HFFc6 (cell line): ENCODE measurements around the gene C1QTNF12. TPM values are rescaled to one million over a fixed set of nuclear protein-coding genes. Genes with fewer than 3 reads are reported as not detected.

Experiments used
- DNase-seq: peaks from one replicate; pipeline ENCODE4 v3.0.0-alpha.2; 2018
- H3K27ac Mint-ChIP-seq: 2 replicates; pipeline ENCODE4 v1.8.0; 2020; ENCODE audit warnings: mild to moderate bottlenecking, mixed read lengths
- H3K27me3 Mint-ChIP-seq: 2 replicates; pipeline ENCODE4 v1.8.0; 2021; ENCODE audit warnings: mild to moderate bottlenecking, moderate library complexity, mixed read lengths; ENCODE audit not compliant: insufficient read depth
- H3K36me3 Mint-ChIP-seq: 2 replicates; pipeline ENCODE4 v1.8.0; 2021; ENCODE audit warnings: low read depth, mixed read lengths
- H3K4me1 Mint-ChIP-seq: 2 replicates; pipeline ENCODE4 v1.8.0; 2020; ENCODE audit warnings: low read depth, mixed read lengths
- H3K4me3 Mint-ChIP-seq: 2 replicates; pipeline ENCODE4 v1.8.0; 2020; ENCODE audit warnings: mild to moderate bottlenecking, moderate library complexity, mixed read lengths
- H3K9me3 Mint-ChIP-seq: 2 replicates; pipeline ENCODE4 v1.8.0; 2020; ENCODE audit warnings: mild to moderate bottlenecking, mixed read lengths
- total RNA-seq, 6 experiments: library from RNA; stranded (reverse); fragmentation: NEBNext Ultra II Directional; extraction: Animal tissue kit (Norgen Biotek cat#: 25700); gene quantifications; 2 replicates in 1 of 6; 3 replicates in 5 of 6; pipeline ENCODE4 v1.2.3, GENCODE V29; 2021
- TF ChIP-seq, protein P1 (sequence below): fragments of 200-600 bp; sonication (generic); IDR thresholded peaks from 2 replicates; pipeline ENCODE4 v1.5.0; 2021; ENCODE audit warnings: antibody characterized with exemption, mild to moderate bottlenecking

C1QTNF12 gene
- total RNA-seq, 6 experiments from 2014 or later: 0.31 to 1.7 (median 1.1) TPM

DNA sequence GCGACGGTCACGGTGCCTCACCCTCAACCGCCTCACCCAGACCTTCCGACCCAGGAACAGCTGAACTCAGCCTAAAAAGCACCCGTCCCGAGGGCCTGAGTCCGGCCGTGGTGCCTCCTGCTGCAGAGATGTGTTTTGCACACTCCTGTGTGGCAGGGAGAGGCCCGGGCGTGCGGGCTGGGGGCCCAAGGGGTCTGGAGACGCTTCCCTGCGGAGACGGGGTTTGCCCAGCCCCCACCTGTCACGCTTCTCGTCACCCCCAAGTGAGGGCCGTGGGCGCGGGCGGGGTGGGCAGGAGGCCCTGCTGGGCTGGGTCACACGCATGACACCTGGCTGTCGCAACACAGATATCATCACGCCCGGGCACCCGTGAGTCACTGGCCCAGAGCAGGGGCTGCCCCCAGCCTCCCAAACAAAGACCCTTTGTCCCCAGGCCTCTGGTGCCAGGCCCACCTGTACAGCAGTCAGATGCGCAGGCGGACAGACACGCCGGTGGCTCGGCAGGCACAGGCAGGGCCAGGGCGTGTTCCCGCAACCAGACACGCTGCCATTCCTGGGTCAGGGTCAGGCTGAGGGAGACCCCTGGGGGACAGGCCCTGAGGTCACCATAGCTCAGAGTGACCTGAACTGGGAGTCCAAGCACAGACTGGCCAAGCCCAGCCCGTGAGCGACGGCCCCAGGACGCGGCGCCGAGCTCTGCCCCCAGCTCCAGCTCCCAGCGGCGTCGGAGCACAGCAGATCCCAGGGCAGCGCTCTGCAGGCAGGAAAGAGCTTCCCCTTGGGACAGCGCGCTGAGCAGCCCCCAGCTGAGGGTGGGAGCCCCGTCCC lies 8.4 kb downstream of the C1QTNF12 start:
- no peak for DNase-seq
- peaks cover 15% of the 10 kb centered on the region for H3K36me3 Mint-ChIP-seq
- H3K9me3 Mint-ChIP-seq: peaks cover 6% of the 10 kb centered on the region
- peaks cover 6% of the 10 kb centered on the region for H3K27me3 Mint-ChIP-seq
- no peak overlapping the region for H3K27ac Mint-ChIP-seq
- peaks cover 16% of the 10 kb centered on the region for H3K4me1 Mint-ChIP-seq
- TF ChIP-seq, protein P1, sequence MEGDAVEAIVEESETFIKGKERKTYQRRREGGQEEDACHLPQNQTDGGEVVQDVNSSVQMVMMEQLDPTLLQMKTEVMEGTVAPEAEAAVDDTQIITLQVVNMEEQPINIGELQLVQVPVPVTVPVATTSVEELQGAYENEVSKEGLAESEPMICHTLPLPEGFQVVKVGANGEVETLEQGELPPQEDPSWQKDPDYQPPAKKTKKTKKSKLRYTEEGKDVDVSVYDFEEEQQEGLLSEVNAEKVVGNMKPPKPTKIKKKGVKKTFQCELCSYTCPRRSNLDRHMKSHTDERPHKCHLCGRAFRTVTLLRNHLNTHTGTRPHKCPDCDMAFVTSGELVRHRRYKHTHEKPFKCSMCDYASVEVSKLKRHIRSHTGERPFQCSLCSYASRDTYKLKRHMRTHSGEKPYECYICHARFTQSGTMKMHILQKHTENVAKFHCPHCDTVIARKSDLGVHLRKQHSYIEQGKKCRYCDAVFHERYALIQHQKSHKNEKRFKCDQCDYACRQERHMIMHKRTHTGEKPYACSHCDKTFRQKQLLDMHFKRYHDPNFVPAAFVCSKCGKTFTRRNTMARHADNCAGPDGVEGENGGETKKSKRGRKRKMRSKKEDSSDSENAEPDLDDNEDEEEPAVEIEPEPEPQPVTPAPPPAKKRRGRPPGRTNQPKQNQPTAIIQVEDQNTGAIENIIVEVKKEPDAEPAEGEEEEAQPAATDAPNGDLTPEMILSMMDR: no peak
- H3K4me3 Mint-ChIP-seq: no peak overlapping the region

DNA sequence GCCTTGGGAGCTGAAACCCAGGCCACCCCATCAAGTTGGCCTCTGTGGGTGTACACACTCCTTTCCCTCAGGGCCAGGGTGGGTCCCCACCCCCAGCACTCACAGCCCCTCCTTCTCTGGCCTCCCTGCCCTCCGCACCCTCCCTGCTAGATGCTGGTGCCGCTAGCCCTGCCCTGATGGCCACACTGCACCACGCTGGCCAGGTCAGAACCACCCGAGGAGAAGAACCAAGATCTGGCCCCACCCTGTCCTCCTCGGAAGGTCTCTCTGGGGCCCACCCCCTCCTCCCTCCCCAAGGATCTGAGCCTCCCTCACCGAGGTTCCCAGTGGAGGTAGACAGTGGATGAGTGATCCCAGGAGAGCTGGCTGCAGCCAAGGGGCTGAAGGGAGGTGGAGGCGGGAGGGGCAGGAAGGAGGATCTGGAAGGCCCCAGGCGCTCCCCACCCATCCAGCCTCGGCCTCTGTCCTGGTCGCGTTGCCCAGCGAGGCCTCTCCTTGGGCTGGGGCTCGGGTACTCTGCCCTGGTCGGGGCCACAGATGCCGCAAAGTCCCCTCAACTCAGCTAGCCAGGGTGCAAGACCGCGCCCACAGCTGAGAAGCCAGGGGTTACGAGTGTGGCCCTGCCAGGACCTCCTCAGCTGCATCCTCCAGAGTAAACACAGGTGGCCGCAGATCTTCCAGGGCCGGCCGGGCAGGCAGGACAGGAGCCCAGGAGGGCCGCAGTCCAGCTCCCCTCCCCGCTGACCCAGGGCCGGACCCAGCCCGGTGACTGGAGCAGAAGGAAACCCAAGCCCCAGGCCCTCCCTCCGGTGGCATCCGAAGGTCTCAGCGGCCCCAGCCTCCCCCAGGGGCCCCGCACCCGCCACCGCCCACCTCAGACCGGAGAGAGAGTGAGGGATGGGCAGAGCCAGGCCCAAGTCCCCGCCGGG lies 9.3 kb downstream of the C1QTNF12 start:
- Mint-ChIP-seq H3K27ac (no peak overlapping the region), H3K27me3 (peaks cover 6% of the 10 kb centered on the region), H3K4me1 (peaks cover 16% of the 10 kb centered on the region), H3K36me3 (peaks cover 15% of the 10 kb centered on the region), H3K9me3 (peaks cover 6% of the 10 kb centered on the region), H3K4me3 (no peak overlapping the region)
- DNase-seq: no peak
- TF ChIP-seq, protein P1: no peak

DNA sequence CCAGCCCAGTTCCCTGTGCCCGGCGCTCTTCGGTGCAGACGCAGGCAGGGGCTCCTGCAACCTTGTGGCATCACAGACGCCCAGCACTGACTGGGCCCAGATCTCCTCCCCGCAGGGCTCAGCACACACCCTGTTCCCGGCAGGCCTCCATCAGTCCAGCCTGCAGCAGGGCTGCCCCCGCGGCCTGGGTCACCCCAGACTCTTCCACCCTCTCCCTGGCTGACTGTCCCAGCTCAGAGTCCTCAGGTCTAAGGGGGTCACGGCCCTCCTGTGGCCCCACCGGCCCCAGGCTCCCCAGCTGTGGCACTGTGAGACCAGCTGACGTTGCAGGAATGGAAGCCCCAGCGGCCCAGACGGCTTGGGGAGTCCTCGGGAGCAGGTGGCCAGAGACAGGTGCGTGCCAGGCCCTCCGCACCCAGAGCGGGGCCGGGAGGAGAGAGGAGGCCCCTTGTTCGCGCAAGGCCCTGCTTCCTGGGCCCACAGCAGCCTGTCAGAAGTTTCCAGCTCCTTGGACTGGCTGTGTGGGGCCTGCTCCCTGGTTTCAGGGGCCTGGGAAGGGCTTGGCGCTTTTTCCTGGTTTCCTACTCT lies 10.3 kb downstream of the C1QTNF12 start:
- Mint-ChIP-seq H3K27me3 (peaks cover 6% of the 10 kb centered on the region), H3K4me3 (no peak overlapping the region), H3K4me1 (peaks cover 16% of the 10 kb centered on the region), H3K9me3 (peaks cover 6% of the 10 kb centered on the region), H3K36me3 (peaks cover 15% of the 10 kb centered on the region), H3K27ac (no peak overlapping the region)
- TF ChIP-seq, protein P1: no peak
- DNase-seq: no peak

DNA sequence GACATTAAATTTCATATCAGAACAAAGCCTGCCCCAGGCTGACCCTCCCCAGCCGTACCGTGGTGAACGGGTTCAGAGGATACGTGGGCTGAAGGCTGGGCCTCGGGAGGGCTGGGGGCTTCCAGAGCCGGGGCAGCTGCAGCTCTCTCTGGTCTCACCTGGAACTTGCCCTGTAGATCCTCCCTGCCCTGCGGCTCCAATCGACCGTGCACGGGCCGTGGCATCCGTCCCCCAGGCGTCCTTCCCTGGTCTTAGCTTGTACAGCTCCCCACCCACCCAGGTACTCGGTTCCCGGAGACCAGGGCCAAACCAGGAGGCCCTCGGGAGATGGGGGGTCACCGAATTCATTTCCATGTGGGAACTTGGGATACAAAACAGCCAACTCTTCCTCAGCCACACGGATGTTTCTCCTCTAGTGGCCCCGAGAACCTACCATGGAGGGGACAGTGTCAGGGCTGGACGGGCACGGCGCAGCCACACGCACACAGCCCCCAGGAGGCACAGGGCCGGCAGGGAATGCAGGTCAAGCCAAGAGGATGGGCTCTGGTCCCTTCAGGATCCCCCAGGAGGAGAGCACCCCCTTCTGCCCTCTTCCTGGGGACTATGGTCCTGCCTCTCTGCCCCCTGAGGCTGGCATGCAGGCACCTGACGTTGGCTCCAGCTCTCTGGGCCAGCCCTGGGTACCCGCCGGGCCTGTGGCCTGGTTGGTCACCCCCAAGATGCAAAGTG lies 11.3 kb downstream of the C1QTNF12 start:
- Mint-ChIP-seq H3K4me3 (no peak overlapping the region), H3K27me3 (peaks cover 8% of the 10 kb centered on the region; the same call in 1 of the 2 replicates), H3K9me3 (peaks cover 6% of the 10 kb centered on the region), H3K4me1 (peaks cover 23% of the 10 kb centered on the region), H3K27ac (no peak overlapping the region), H3K36me3 (peaks cover 21% of the 10 kb centered on the region)
- TF ChIP-seq, protein P1: no peak
- DNase-seq: no peak
